Adrenal gland (tissue), 12 donors: ENCODE measurements around the gene OR10T2. TPM values are rescaled to one million over a fixed set of nuclear protein-coding genes. Genes with fewer than 3 reads are reported as not detected.

Experiments
- DNase-seq, 7 donors: peaks; one replicate each; pipeline ENCODE4 v3.0.0-alpha.2; 2019 to 2020
- H3K27ac ChIP-seq, 5 donors: fragments of 200-600 bp; sonication (generic) in 4 of 5; 1 replicate in 3 of 5; 2 replicates in 2 of 5; pipeline versions ENCODE4 v1.5.1 to v1.8.0; 2016 to 2020; ENCODE audit warnings: mild to moderate bottlenecking in 1 of 5
- H3K27me3 ChIP-seq: fragments of 200-600 bp; 2 replicates; pipeline ENCODE4 v1.8.0; 2021
- H3K36me3 ChIP-seq, 2 donors: fragments of 200-600 bp; replicated peaks in 1 of 2; 1 replicate in 1 of 2; 2 replicates in 1 of 2; pipeline versions ENCODE4 v1.5.1 to v1.8.0; 2018 to 2022
- H3K4me1 ChIP-seq, 2 donors: fragments of 200-600 bp; replicated peaks in 1 of 2; 1 replicate in 1 of 2; 2 replicates in 1 of 2; pipeline versions ENCODE4 v1.5.1 to v1.8.0; 2018 to 2021
- H3K4me3 ChIP-seq, 4 donors: fragments of 200-600 bp; sonication (generic) in 3 of 4; one replicate each; pipeline ENCODE4 v1.5.1; 2016 to 2018
- H3K9me3 ChIP-seq, 3 donors: fragments of 200-600 bp; sonication (generic) in 1 of 3; replicated peaks in 1 of 3; 1 replicate in 2 of 3; 2 replicates in 1 of 3; pipeline versions ENCODE4 v1.5.1 to v1.8.0; 2016 to 2021
- POLR2A ChIP-seq, 2 donors: fragments of 450-650 bp; IDR thresholded peaks; one replicate each; pipeline ENCODE4 v1.6.1; 2017; ENCODE audit warnings: antibody characterized with exemption in 2 of 2, mild to moderate bottlenecking in 2 of 2, moderate library complexity in 1 of 2
- WGBS, 4 donors: extraction: QIAGEN DNeasy Blood & Tissue Kit in 2 of 4; methylation state at CpG; one replicate each; pipeline versions ENCODE4 v1.1.5 to v1.1.7; 2013 to 2017; 5-methylcytosine and 5-hydroxymethylcytosine counted together
- intact Hi-C, 2 donors: fragments of 100-400 bp; cut with DNase I; formaldehyde crosslinking; loops; one replicate each; pipeline versions ENCODE4 v1.14.1 to v1.15.0; 2022 to 2023
- polyA plus RNA-seq, 3 donors: library from polyadenylated mRNA; stranded (reverse); fragments of 200-250 nt in 2 of 3; fragments of 350-450 nt in 1 of 3; fragmentation: Illumina TruSeq in 1 of 3; extraction: RNeasy Lipid Tissue Mini Kit (QIAGEN cat#74804) in 1 of 3; gene quantifications; one replicate each; pipeline ENCODE4 v1.2.3, GENCODE V29; 2013 to 2014
- total RNA-seq, 9 donors: library from RNA; depleted of rRNA in 4 of 9; stranded (reverse); fragments of >200 nt in 4 of 9; fragments of 120-200 nt in 1 of 9; fragmentation: NEBNext Ultra II Directional in 1 of 9; extraction: Animal tissue kit (Norgen Biotek cat#: 25700) in 1 of 9; gene quantifications; one replicate each; pipeline versions ENCODE4 v1.1.0 to v1.2.4, GENCODE V29; 2013 to 2023
- TF ChIP-seq, protein P1 (sequence below), 6 experiments: fragments of 450-650 bp in 4 of 6; fragments of 200-600 bp in 2 of 6; sonication (generic) in 1 of 6; IDR thresholded peaks; 1 replicate in 5 of 6; 2 replicates in 1 of 6; pipeline versions ENCODE4 v1.5.1 to v1.8.0; 2016 to 2021; ENCODE audit warnings: antibody characterized with exemption in 6 of 6, mild to moderate bottlenecking in 2 of 6, moderate library complexity in 1 of 6
- donor health status: healthy with polysubstance abuse.
- donor health status: Bipolar disorder and iron deficiency.
- donor health status: DM: yes; HTN: yes; CAD: no.
- donor health status: DM: no; HTN: no; CAD: no.
- donor health status: DM: no; HTN: no; CAD: no.
- donor health status: DM: yes; HTN: yes; CAD: no.

OR10T2 gene
- total and polyA plus RNA-seq, 12 donors = not detected

DNA sequence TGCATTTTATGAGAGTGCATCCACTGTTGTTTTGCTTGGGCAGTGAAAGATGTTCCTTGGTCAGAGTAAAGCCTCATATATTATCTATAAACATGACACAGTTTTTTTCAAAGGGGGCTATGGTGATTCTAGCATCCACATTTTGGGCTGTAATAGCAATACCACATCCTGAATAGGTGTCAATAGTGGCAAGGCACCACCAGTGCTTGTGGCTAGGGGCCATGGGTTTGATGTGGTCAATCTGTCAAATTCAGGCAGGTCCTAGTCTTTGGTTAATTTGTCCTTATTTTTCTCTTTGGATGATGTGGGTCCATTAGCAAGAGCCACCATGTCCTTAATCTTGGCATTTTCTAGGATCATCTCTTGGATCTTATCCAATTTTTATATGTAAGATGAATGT is 32.5 kb downstream of the OR10T2 start:
- no peaks in the 10 kb centered on the region for H3K36me3 ChIP-seq
- TF ChIP-seq, protein P1, sequence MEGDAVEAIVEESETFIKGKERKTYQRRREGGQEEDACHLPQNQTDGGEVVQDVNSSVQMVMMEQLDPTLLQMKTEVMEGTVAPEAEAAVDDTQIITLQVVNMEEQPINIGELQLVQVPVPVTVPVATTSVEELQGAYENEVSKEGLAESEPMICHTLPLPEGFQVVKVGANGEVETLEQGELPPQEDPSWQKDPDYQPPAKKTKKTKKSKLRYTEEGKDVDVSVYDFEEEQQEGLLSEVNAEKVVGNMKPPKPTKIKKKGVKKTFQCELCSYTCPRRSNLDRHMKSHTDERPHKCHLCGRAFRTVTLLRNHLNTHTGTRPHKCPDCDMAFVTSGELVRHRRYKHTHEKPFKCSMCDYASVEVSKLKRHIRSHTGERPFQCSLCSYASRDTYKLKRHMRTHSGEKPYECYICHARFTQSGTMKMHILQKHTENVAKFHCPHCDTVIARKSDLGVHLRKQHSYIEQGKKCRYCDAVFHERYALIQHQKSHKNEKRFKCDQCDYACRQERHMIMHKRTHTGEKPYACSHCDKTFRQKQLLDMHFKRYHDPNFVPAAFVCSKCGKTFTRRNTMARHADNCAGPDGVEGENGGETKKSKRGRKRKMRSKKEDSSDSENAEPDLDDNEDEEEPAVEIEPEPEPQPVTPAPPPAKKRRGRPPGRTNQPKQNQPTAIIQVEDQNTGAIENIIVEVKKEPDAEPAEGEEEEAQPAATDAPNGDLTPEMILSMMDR (IDR thresholded peaks at IDR 0.05) = no peak
- no peak for TF ChIP-seq POLR2A (IDR thresholded peaks at IDR 0.05)
- no peaks in the 10 kb centered on the region for H3K27me3 ChIP-seq
- intact Hi-C loops = no loop called here
- peaks cover 0 to 1% (median 0%) of the 10 kb centered on the region in 3 donors for H3K9me3 ChIP-seq
- H3K4me1 ChIP-seq = no peaks in the 10 kb centered on the region
- no peak for DNase-seq
- H3K4me3 ChIP-seq = no peak overlapping the region
- H3K27ac ChIP-seq = no peak overlapping the region

DNA sequence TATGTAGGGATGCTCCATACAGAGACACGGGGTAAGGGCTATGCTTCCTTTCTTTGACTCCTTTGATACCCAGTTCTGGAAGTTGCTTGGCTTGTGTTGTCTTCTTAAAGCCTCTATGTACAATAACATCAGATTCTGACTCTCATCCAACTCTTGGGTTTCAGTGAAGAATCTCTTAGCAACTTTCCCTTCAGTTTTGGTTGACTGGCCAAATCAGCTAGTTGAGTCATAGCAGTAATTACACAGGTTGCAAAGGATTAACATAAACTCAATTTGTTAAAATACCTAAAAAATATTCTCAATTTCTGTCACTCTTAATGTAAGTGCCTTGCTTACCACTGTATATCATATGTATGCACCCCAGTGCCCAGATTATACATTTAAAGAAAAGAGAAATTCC is 36.3 kb downstream of the OR10T2 start:
- WGBS, 4 donors = 62 to 92% (median 76%) methylated on average over 1 of the region's 1 CpG
- no peak for DNase-seq
- no peaks in the 10 kb centered on the region for H3K27me3 ChIP-seq
- H3K4me3 ChIP-seq = no peak overlapping the region
- no peaks in the 10 kb centered on the region for H3K4me1 ChIP-seq
- no peaks in the 10 kb centered on the region for H3K36me3 ChIP-seq
- TF ChIP-seq POLR2A (IDR thresholded peaks at IDR 0.05) = no peak
- TF ChIP-seq, protein P1 (IDR thresholded peaks at IDR 0.05) = no peak
- no peaks in the 10 kb centered on the region for H3K9me3 ChIP-seq
- intact Hi-C loops = no loop called here
- no peak overlapping the region for H3K27ac ChIP-seq

DNA sequence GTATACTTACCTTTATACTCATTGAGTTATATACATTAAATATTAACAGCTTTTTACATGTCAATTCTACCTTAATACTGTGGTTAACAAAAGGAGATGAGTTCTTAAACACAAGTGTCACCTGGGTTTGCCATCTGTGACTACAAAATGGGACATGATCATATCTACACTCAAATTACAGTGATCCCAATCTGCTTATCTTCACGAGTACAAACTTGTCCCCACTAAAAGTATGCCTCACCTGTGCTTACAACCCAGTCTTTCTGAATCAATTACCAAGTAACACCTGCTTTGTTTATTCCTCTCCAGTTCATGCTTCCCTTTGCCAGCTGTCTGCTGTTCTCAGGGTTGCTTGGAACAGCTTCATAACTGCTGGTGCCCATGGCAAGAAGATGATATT is 36.8 kb downstream of the OR10T2 start:
- no peak for TF ChIP-seq POLR2A (IDR thresholded peaks at IDR 0.05)
- TF ChIP-seq, protein P1 (IDR thresholded peaks at IDR 0.05) = no peak
- Histone ChIP-seq H3K4me3 (no peak overlapping the region), H3K27ac (no peak overlapping the region), H3K9me3 (no peaks in the 10 kb centered on the region), H3K4me1 (no peaks in the 10 kb centered on the region), H3K27me3 (no peaks in the 10 kb centered on the region), H3K36me3 (no peaks in the 10 kb centered on the region)
- intact Hi-C loops = no loop called here
- 29 to 52% (median 45%) methylated on average over 1 of the region's 1 CpG for whole genome bisulfite sequencing, 4 donors
- DNase-seq = no peak

DNA sequence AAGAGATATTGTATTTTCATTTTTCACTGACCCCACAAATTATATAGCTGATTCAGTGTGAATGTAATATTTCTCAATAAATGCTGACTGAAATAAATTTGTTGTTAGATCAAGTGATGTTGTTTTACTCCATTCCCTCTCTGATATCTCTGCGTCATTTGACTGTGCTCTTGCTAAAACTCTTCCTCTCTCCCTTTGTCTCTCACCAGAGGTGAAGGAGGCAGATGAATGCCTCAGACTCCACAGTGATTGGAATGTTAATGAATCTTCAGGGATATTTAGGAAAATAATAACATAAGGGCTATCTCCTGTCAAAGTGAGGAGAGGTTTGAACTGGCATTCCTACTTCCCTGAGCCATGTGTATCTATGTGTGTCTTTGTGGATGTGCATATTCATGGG is 41.8 kb downstream of the OR10T2 start:
- intact Hi-C loops = no loop called here
- Histone ChIP-seq H3K4me1 (no peaks in the 10 kb centered on the region), H3K27me3 (no peaks in the 10 kb centered on the region), H3K4me3 (no peak overlapping the region), H3K36me3 (no peaks in the 10 kb centered on the region), H3K27ac (no peak overlapping the region), H3K9me3 (no peaks in the 10 kb centered on the region)
- TF ChIP-seq, protein P1 (IDR thresholded peaks at IDR 0.05) = no peak
- no peak for TF ChIP-seq POLR2A (IDR thresholded peaks at IDR 0.05)
- WGBS, 4 donors = 59 to 74% (median 66%) methylated on average over 1 of the region's 1 CpG
- no peak for DNase-seq
